Lung (tissue), 12 donors: ENCODE data around the gene ENTPD7. TPM values are rescaled to one million over a fixed set of nuclear protein-coding genes. Genes with fewer than 3 reads are reported as not detected.

Source experiments
- ATAC-seq: fragments of 200-7000 bp; cut with Tn5 transposase; one replicate; pipeline ENCODE4 v1.9.1; 2020; ENCODE audit warnings: moderate number of reproducible peaks; ENCODE audit not compliant: insufficient read depth, low FRiP score
- DNase-seq, 3 donors: peaks; one replicate each; pipeline ENCODE4 v3.0.0-alpha.2; 2013 to 2017
- H3K27ac ChIP-seq, 2 donors: one replicate each; pipeline ENCODE4 v1.5.1; 2013; ENCODE audit warnings: mild to moderate bottlenecking in 2 of 2, moderate library complexity in 2 of 2, control low read depth in 1 of 2, inconsistent platforms in 1 of 2, low read depth in 1 of 2, low read length in 1 of 2
- H3K27me3 ChIP-seq, 3 donors: one replicate each; pipeline ENCODE4 v1.5.1; 2013; ENCODE audit warnings: low read length in 2 of 3; ENCODE audit not compliant: control insufficient read depth in 3 of 3, insufficient read depth in 3 of 3
- H3K36me3 ChIP-seq, 4 donors: one replicate each; pipeline ENCODE4 v1.5.1; 2013; ENCODE audit warnings: low read length in 4 of 4, mild to moderate bottlenecking in 1 of 4, moderate library complexity in 1 of 4; ENCODE audit not compliant: control insufficient read depth in 4 of 4, insufficient read depth in 4 of 4
- H3K4me1 ChIP-seq, 5 donors: one replicate each; pipeline ENCODE4 v1.5.1; 2013; ENCODE audit warnings: low read length in 5 of 5, mild to moderate bottlenecking in 2 of 5, moderate library complexity in 1 of 5; ENCODE audit not compliant: control insufficient read depth in 5 of 5, insufficient read depth in 5 of 5
- H3K4me3 ChIP-seq: one replicate; pipeline ENCODE4 v1.5.1; 2013; ENCODE audit warnings: mild to moderate bottlenecking, control low read depth, moderate library complexity
- H3K9ac ChIP-seq, 2 donors: one replicate each; pipeline ENCODE4 v1.5.1; 2013; ENCODE audit warnings: low read length in 2 of 2, control low read depth in 1 of 2; ENCODE audit not compliant: insufficient read depth in 1 of 2
- H3K9me3 ChIP-seq, 4 donors: one replicate each; pipeline ENCODE4 v1.5.1; 2013; ENCODE audit warnings: low read length in 3 of 4, mild to moderate bottlenecking in 1 of 4, moderate library complexity in 1 of 4; ENCODE audit not compliant: control insufficient read depth in 4 of 4, insufficient read depth in 3 of 4
- CTCF ChIP-seq: IDR thresholded peaks from 2 replicates; pipeline ENCODE4 v1.5.1; 2012; ENCODE audit warnings: mild to moderate bottlenecking; ENCODE audit errors: control extremely low read depth, extremely low read depth
- WGBS, 2 donors: extraction: QIAGEN DNeasy Blood & Tissue Kit; methylation state at CpG; one replicate each; pipeline ENCODE4 v1.1.7; 2013; 5-methylcytosine and 5-hydroxymethylcytosine counted together
- polyA plus RNA-seq, 2 donors: library from polyadenylated mRNA; stranded (reverse); fragments of 200-250 nt; gene quantifications; one replicate each; pipeline ENCODE4 v1.2.1, GENCODE V29; 2013
- total RNA-seq, 2 donors: library from RNA; depleted of rRNA in 1 of 2; stranded (reverse); fragments of >200 nt in 1 of 2; gene quantifications; one replicate each; pipeline ENCODE4 v1.2.1, GENCODE V29; 2014 to 2021
- donor health status: control.
- donor health status: control.
- donor health status: Bipolar disorder and iron deficiency.
- donor health status: healthy.
- donor health status: DM: yes; HTN: yes; CAD: no.

Gene ENTPD7
- total and polyA plus RNA-seq, 4 donors, result 1.0 to 14.6 (median 10.6) TPM

- no peak for TF ChIP-seq CTCF
- peaks cover 0 to 4% (median 0%) of the 10 kb centered on the region in 5 donors for H3K4me1 ChIP-seq
- WGBS, 2 donors, result 97 to 98% methylated on average over 2 of the region's 2 CpGs
- DNase-seq (no peak), ATAC-seq (no peak)
- H3K27ac ChIP-seq, result no peak overlapping the region
- H3K27me3 ChIP-seq, result no peaks in the 10 kb centered on the region
- H3K4me3 ChIP-seq, result no peak overlapping the region
- peaks cover 0 to 12% (median 0%) of the 10 kb centered on the region in 4 donors for H3K9me3 ChIP-seq
- H3K9ac ChIP-seq, result no peak overlapping the region
- peaks cover 15 to 50% (median 32%) of the 10 kb centered on the region in 4 donors for H3K36me3 ChIP-seq
These were observed 81.0 kb downstream of the ENTPD7 start for GRCh38 chr10:99740260-99740659.

- no peak overlapping the region for H3K9ac ChIP-seq
- no peak for DNase-seq
- WGBS, 2 donors, result 98 to 100% methylated on average over 3 of the region's 3 CpGs
These were observed 81.7 kb downstream of the ENTPD7 start for GRCh38 chr10:99740933-99741559.

GRCh38 chr10:99742254-99742653 lies 82.9 kb downstream of the ENTPD7 start:
- H3K27me3 ChIP-seq, result no peaks in the 10 kb centered on the region
- peaks cover 21 to 51% (median 39%) of the 10 kb centered on the region in 4 donors for H3K36me3 ChIP-seq
- TF ChIP-seq CTCF, result no peak
- DNase-seq (no peak), ATAC-seq (no peak)
- H3K9ac ChIP-seq, result no peak overlapping the region
- H3K9me3 ChIP-seq, result peaks cover 0 to 12% (median 0%) of the 10 kb centered on the region in 4 donors
- no peak overlapping the region for H3K4me3 ChIP-seq
- no peak overlapping the region for H3K27ac ChIP-seq
- H3K4me1 ChIP-seq, result peaks cover 0 to 4% (median 0%) of the 10 kb centered on the region in 5 donors

More at GRCh38 chr10:99740933-99741559, 81.7 kb downstream of the ENTPD7 start:
- no peak for TF ChIP-seq CTCF
- no peaks in the 10 kb centered on the region for H3K27me3 ChIP-seq
- peaks cover 0 to 4% (median 0%) of the 10 kb centered on the region in 5 donors for H3K4me1 ChIP-seq
- ATAC-seq, result no peak
- no peak overlapping the region for H3K4me3 ChIP-seq
- H3K9me3 ChIP-seq, result peaks cover 0 to 12% (median 0%) of the 10 kb centered on the region in 4 donors
- H3K27ac ChIP-seq, result no peak overlapping the region
- peaks cover 17 to 50% (median 34%) of the 10 kb centered on the region in 4 donors for H3K36me3 ChIP-seq
